Activated CD8-positive, alpha-beta memory T cell treated with anti-CD3 and anti-CD28 coated beads, Interleukin-2, amount 50 U/mL, for 24 hours (primary cell): ENCODE data around the gene FAM161B.
A peak's percentile ranks its signal among the peaks of the same experiment; 100 is the strongest.
"Not testable (repeated sequence)": the region's sequence is repeated elsewhere in the genome, so short reads cannot be mapped to it uniquely, and the experiment has no call there.

Experiments used
- DNase-seq: peaks from one replicate; pipeline ENCODE4 v3.0.0-alpha.2; 2020; ENCODE audit errors: extremely low read depth

The FAM161B gene

GRCh38 chr14:73949752-73950734 lies at the start of gene FAM161B, which contains the start of gene COQ6:
TSS of gene FAM161B (minus strand) at chr14:73950094. CDS start at chr14:73950026, 68 bp downstream.
TSS of gene COQ6 (plus strand) at chr14:73950302. CDS start at chr14:73950333, 31 bp downstream.
- DNase-seq = peak; percentile 85

DNA sequence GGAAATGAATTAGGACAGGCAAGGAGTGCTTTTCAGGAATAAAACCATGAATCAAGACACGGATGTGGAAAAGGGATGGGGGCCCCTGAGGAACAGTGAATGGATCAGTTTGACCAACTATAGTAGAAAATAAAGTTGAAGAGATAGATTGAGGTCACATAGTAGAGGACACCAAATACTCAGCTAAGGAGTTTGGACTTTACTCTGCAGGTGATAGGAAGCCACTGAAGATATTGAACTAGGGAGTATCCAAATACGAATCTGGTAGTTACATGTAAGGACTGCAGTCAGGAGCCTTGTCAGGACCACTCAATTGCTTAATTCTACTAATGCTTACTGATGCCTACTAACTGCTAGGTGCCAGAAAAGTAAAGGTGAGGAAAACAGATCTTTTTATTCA lies 48.8 kb upstream of the FAM161B start:
- DNase-seq = no peak

DNA sequence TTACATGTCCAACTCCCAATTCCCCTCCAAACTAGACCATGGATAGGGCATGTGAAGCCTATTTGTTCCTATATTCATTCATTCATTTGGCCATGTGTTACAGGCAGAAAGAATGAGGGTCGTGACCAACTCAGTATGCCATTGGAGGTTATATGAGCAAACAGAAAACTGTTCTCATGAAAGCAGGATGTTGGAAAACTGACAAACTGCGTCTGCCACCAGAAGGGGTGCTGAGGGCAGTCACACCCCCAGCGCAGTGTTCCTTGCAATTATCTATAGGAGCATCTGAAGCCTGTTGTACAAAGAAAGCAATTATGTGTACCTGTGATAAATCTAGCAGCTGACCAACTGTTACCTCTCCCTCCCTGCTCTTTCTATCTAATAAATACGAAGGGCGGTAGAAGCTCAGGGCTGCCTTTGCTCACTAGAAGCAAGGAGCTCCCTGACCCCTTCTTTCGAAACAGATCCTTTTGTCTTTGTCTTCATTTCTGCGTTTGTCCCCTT lies 48.1 kb upstream of the FAM161B start:
- DNase-seq = no peak

- no peak for DNase-seq
These were observed 47.4 kb upstream of the FAM161B start for GRCh38 chr14:73997108-73997943.

DNA sequence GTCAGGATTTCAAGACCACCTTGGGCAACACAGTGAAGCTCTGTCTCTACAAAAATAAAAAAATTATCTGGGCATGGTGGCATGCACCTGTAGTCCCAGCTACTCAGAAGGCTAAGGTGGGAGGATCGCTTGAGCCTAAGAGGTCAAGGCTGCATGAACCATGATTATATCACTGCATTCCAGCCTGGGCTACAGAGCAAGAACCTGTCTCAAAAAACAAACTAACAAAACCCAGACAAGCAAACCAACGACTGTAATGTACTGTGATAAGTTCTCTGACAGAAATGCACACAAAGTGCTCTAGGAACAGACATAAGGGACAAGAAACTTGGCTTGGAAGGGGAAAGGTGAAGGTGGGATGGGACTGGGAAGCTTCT lies 46.8 kb upstream of the FAM161B start:
- no peak for DNase-seq

DNA sequence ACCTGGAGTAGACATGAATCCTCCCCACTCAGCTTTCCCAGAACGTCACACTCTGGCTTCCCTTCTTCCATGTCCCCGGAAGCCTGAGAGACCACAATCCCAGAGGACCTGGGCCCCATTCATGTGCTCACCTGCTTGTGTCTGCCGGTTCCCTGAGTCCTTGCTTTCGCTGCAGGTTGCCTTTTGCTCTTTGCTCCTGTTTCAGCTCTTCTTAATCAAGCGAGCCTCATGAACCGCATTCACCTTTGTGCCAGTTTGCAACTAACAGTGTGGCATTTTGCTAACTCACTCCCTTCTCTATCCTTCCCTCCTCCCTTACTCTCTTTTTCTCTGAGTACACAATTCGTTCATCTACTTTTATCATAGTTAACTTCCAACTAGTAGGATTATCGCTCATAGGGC lies 46.1 kb upstream of the FAM161B start:
- no peak for DNase-seq

GRCh38 chr14:73994926-73995325 lies 45.0 kb upstream of the FAM161B start:
- DNase-seq = not testable (repeated sequence)

DNA sequence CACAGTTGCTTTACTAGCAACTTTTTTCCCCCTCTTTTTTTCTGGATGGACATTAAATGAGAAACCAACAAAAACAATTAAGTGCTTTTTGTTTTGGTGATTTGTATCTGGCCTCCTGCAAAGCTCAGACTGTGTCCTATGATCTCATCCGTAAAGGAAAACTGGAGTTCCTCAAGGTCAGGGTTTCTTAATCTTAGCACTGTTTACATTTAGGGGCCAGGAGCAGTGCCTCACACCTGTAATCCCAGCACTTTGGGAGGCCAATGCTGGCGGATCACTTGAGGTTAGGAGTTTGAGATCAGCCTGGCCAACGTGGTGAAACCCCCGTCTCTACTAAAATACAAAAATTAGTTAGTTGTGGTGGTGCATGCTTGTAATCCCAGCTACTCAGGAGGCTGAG lies 41.2 kb upstream of the FAM161B start:
- DNase-seq = no peak

- not testable (repeated sequence) for DNase-seq
These were observed 38.8 kb upstream of the FAM161B start for GRCh38 chr14:73988656-73989055.

DNA sequence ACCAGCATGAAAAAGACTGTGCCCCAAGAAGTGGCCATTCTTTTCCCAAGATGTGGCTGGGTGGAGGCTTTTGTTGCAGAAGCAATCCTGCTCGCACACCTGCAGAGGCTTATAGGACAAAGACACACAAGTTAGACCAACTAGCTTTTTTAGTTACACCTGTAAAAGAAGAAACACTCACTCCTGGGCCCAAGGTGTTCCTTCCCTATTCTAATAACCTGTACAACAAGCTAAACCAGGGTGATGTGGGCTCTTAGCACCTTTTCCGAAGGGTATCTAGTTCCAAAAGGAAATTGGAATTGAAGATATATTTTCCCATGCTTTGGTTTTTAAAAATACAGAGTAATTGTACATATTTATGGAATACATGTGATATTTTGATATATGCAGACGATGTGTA lies 38.2 kb upstream of the FAM161B start:
- no peak for DNase-seq

- DNase-seq = no peak
These were observed 28.0 kb upstream of the FAM161B start for GRCh38 chr14:73977896-73978295.

DNA sequence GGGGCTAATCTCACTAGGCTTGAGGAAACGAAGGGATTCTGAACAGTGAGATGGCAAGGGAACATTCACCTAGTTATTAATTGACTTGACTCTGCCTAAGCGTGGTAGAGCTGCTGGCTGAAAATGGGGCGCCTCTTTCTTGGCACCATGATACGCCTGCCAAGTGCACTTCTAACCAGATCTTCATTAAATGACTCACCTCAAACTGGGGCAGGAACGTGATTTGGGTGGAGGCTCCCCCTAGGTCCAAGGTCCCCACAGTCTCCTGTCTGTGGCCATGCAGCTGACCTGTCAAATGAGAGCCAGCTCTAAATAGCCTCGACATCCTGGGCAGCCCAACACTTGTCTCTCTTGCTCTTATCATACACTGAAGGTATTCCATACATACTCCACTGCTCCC lies 26.2 kb upstream of the FAM161B start:
- no peak for DNase-seq

- DNase-seq = no peak
These were observed 23.6 kb upstream of the FAM161B start for GRCh38 chr14:73973497-73973896.

- no peak for DNase-seq
These were observed 19.0 kb upstream of the FAM161B start for GRCh38 chr14:73968885-73969284.

- DNase-seq = no peak
These were observed 15.3 kb upstream of the FAM161B start for GRCh38 chr14:73965216-73965615.

DNA sequence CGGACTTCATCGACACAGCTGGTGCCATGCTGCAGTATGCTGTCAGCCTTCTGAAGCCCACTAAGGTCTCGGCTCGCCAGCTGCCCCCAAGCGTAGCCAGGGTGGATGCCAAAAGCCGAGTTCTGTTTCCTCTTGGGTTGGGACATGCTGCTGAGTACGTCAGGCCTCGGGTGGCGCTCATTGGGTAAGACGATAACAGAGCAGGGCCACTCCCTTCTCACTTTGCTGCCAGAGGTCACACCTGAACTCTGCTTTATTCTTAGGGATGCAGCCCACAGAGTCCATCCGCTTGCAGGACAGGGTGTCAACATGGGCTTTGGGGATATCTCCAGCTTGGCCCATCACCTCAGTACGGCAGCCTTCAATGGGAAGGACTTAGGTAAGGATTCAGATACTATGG lies 11.3 kb upstream of the FAM161B start:
- DNase-seq = no peak

DNA sequence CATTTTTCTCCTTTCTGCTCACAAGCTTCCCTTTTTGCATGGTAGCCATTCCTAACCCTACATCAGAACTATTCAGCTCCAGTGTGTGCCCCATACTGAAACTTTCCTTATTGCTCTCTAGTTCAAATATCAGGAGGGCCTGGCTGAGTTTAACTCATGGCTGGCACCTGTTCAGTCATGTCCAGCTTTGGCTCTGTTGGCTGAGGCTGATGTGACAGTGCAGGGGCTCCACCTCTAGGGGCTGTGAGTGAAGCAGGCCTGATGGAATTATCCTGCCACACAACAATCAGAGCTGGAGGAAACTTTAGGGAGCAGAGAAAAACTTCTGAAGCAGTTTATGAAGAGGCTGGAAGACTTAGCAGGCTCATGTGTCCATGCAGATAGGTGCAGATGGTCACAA lies 8.7 kb upstream of the FAM161B start:
- no peak for DNase-seq

GRCh38 chr14:73955674-73956073 lies 5.8 kb upstream of the FAM161B start:
- no peak for DNase-seq

DNA sequence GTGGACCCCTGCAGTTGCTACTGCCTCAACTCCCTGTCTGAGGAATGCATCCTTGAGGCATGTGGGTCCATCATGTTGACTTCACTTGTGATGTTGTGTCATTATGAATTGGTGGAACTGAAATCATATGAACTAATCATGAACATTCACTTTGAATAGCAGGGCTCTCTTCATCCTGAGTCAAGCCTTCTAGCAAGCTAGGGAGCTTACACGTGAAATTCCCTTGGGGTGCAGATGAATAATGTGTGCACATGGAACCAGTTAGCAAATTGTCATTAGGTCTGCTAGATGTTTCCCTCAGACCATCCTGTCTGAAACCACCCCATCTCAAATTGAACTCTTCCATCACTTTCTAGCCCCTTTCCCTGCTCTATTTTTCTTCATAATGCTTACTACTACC lies 3.8 kb upstream of the FAM161B start:
- no peak for DNase-seq

DNA sequence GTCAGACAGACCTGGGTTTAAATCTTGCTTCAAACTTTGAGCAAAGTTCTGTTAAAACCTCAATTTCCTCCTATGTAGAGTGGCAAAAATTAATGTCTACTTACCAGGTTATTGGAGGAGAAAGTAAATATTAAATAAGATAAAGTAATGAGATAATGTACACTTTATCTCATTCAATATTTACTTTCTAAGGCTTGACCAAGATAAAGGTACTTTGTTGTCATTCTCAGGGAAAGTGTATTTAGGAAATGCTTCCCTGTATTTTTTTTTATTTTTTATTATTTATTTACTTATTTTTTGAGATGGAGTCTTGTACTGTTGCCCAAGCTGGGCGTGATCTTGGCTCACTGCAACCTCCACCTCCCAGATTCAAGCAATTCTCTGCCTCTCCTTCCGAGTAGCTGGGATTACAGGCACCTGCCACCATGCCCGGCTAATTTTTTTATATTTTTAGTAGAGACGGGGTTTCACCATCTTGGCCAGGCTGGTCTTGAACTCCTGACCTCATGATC lies 4.7 kb downstream of the FAM161B start:
- no peak for DNase-seq

DNA sequence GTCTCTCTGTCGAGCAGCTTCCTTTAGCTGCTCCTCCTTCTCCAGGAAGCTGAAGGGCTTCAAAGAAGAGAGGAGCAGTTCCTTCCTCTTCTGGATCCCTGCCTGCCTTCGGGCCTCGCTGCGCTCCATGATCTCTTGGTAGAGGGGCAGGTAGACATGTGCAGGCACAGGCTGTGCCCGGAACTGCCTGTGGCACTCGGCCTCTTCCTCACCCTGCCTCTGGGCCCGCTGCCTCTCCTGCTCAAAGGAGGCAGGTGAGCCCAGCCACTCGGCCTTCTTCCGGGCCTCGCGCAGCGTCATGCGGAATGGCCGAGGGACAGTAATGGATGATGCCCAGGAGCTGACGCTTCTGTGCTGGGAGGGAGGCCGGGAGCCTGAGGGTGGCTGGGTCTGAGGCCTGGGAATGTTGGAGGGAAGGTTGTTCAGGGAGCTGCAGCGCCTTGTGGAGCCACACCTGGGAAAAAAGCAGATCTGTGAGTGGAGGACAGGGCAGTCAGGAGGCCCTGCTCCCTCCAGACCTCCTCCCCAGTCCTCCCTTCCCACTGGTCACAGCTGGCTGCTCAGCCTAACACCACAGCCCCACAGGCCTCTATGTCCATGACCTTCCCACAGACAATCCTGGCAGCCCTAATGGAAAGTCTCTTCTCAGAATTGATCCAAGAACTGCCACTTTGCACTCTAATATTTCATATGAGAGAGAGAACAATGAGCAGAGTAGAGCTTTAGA lies 5.3 kb downstream of the FAM161B start:
- no peak for DNase-seq
